B cell (primary cell): ENCODE measurements around the gene RNF148. TPM values are rescaled to one million over a fixed set of nuclear protein-coding genes. Genes with fewer than 3 reads are reported as not detected.

Source experiments
- ATAC-seq: fragments of 200-7000 bp; cut with Tn5 transposase; one replicate; pipeline ENCODE4 v1.10.0; 2021; ENCODE audit warnings: low read depth, mild to moderate bottlenecking, moderate number of reproducible peaks, moderate library complexity
- CTCF ChIA-PET: fragments of 350-600 bp; sonication (Branson Sonifier 250); formaldehyde crosslinking; loops from one replicate; lab custom pipeline; 2021; ENCODE audit warnings: antibody characterized with exemption, inconsistent platforms; lab: Charles Lee
- POLR2A ChIA-PET: fragments of 350-600 bp; sonication (Branson Sonifier 250); formaldehyde crosslinking; loops from one replicate; lab custom pipeline; 2021; ENCODE audit warnings: antibody characterized with exemption; lab: Charles Lee
- DNase-seq: peaks from one replicate; pipeline ENCODE4 v3.0.0; 2013
- H2AFZ ChIP-seq: 2 replicates; pipeline ENCODE4 v1.6.1; 2012; ENCODE audit warnings: mild to moderate bottlenecking, low read depth, low read length; ENCODE audit not compliant: insufficient read depth, poor library complexity, severe bottlenecking
- H3K27ac ChIP-seq, 2 donors: 1 replicate in 1 of 2; 2 replicates in 1 of 2; pipeline ENCODE4 v1.5.1; 2012 to 2013; ENCODE audit warnings: low read length in 2 of 2, mild to moderate bottlenecking in 2 of 2, moderate library complexity in 1 of 2
- H3K27me3 ChIP-seq, 4 experiments: fragments of 200-600 bp in 1 of 4; sonication (generic) in 1 of 4; replicated peaks in 1 of 4; 1 replicate in 2 of 4; 2 replicates in 2 of 4; pipeline versions ENCODE4 v1.6.1 to v1.7.0; 2013 to 2016; ENCODE audit warnings: low read length in 3 of 4, mild to moderate bottlenecking in 2 of 4, mixed read lengths in 1 of 4, moderate library complexity in 1 of 4; ENCODE audit not compliant: insufficient read depth in 4 of 4, control insufficient read depth in 3 of 4; ENCODE audit errors: control extremely low read depth in 1 of 4
- H3K36me3 ChIP-seq, 2 experiments: replicated peaks in 1 of 2; 1 replicate in 1 of 2; 2 replicates in 1 of 2; pipeline versions ENCODE4 v1.6.1 to v1.7.1; 2013; ENCODE audit warnings: low read length in 1 of 2; ENCODE audit not compliant: insufficient read depth in 2 of 2, control insufficient read depth in 1 of 2; ENCODE audit errors: control extremely low read depth in 1 of 2, extremely low read depth in 1 of 2
- H3K4me1 ChIP-seq, 2 donors: fragments of 200-600 bp in 1 of 2; sonication (generic) in 1 of 2; 1 replicate in 1 of 2; 2 replicates in 1 of 2; pipeline versions ENCODE4 v1.5.1 to v1.6.1; 2013 to 2017; ENCODE audit warnings: low read length in 2 of 2; ENCODE audit not compliant: control insufficient read depth in 2 of 2, insufficient read depth in 2 of 2
- H3K4me2 ChIP-seq: replicated peaks from 2 replicates; pipeline ENCODE3; 2012; ENCODE audit warnings: mild to moderate bottlenecking, low read depth, low read length; ENCODE audit not compliant: poor library complexity, severe bottlenecking
- H3K4me3 ChIP-seq, 5 experiments: fragments of 200-600 bp in 1 of 5; sonication (generic) in 1 of 5; 1 replicate in 3 of 5; 2 replicates in 2 of 5; pipeline versions ENCODE4 v1.5.1 to v1.7.0; 2011 to 2016; ENCODE audit warnings: low read length in 4 of 5, mild to moderate bottlenecking in 4 of 5, low read depth in 2 of 5, control low read depth in 1 of 5, moderate library complexity in 1 of 5; ENCODE audit not compliant: insufficient read depth in 1 of 5; ENCODE audit errors: control extremely low read depth in 1 of 5, extremely low read depth in 1 of 5
- H3K79me2 ChIP-seq: fragments of 200-600 bp; sonication (generic); one replicate; pipeline ENCODE4 v1.6.0; 2016; ENCODE audit warnings: low read length; ENCODE audit not compliant: control insufficient read depth, insufficient read depth
- H3K9ac ChIP-seq: fragments of 200-600 bp; sonication (generic); 2 replicates; pipeline ENCODE4 v1.6.1; 2017; ENCODE audit warnings: mild to moderate bottlenecking, low read length, moderate library complexity
- H3K9me3 ChIP-seq, 3 donors: one replicate each; pipeline versions ENCODE4 v1.6.1 to v1.7.1; 2013; ENCODE audit warnings: low read length in 2 of 3; ENCODE audit not compliant: control insufficient read depth in 2 of 3, insufficient read depth in 1 of 3; ENCODE audit errors: control extremely low read depth in 1 of 3
- H4K20me1 ChIP-seq: 2 replicates; pipeline ENCODE4 v1.6.0; 2012; ENCODE audit warnings: mild to moderate bottlenecking, low read length; ENCODE audit not compliant: insufficient read depth, control insufficient read depth, poor library complexity, severe bottlenecking
- H3K27ac Mint-ChIP-seq: one replicate; pipeline ENCODE4 v1.8.0; 2021; ENCODE audit warnings: mixed read lengths
- H3K27me3 Mint-ChIP-seq: one replicate; pipeline ENCODE4 v1.8.0; 2021; ENCODE audit warnings: mixed read lengths
- H3K4me1 Mint-ChIP-seq: one replicate; pipeline ENCODE4 v1.8.0; 2021; ENCODE audit warnings: mixed read lengths
- H3K4me3 Mint-ChIP-seq: one replicate; pipeline ENCODE4 v1.8.0; 2021; ENCODE audit warnings: mixed read lengths
- H3K9me3 Mint-ChIP-seq: one replicate; pipeline ENCODE4 v1.8.0; 2022; ENCODE audit warnings: mixed read lengths; ENCODE audit not compliant: insufficient read depth
- CTCF ChIP-seq: fragments of 200-600 bp; IDR thresholded peaks from one replicate; pipeline ENCODE4 v1.8.0; 2022; ENCODE audit warnings: antibody characterized with exemption, mild to moderate bottlenecking
- EZH2 ChIP-seq: IDR thresholded peaks from 2 replicates; pipeline ENCODE4 v1.6.1; 2012; ENCODE audit warnings: borderline replicate concordance, low read depth, mild to moderate bottlenecking, moderate library complexity, low read length; ENCODE audit not compliant: insufficient read depth, poor library complexity, severe bottlenecking
- WGBS: methylation state at CpG from one replicate; pipeline ENCODE4 v1.1.5; 2013; ENCODE audit warnings: missing lambda C conversion rate; ENCODE audit not compliant: insufficient coverage; 5-methylcytosine and 5-hydroxymethylcytosine counted together
- intact Hi-C: fragments of 100-400 bp; cut with micrococcal nuclease; formaldehyde crosslinking; loops from one replicate; pipeline ENCODE4 v1.10.0; 2022
- polyA plus RNA-seq: library from polyadenylated mRNA; depleted of rRNA; stranded (reverse); fragments of >200 nt; gene quantifications from 2 replicates; pipeline ENCODE4 v1.2.3, GENCODE V29; 2012
- total RNA-seq, 2 donors: library from RNA; stranded (reverse); fragments of 120-200 nt in 1 of 2; gene quantifications; 1 replicate in 1 of 2; 2 replicates in 1 of 2; pipeline versions ENCODE4 v1.2.3 to v1.2.4, GENCODE V29; 2013 to 2022

Gene RNF148
- total and polyA plus RNA-seq, 2 donors (not counting 1 experiment from before 2014, with no cell fraction given) = not detected

DNA sequence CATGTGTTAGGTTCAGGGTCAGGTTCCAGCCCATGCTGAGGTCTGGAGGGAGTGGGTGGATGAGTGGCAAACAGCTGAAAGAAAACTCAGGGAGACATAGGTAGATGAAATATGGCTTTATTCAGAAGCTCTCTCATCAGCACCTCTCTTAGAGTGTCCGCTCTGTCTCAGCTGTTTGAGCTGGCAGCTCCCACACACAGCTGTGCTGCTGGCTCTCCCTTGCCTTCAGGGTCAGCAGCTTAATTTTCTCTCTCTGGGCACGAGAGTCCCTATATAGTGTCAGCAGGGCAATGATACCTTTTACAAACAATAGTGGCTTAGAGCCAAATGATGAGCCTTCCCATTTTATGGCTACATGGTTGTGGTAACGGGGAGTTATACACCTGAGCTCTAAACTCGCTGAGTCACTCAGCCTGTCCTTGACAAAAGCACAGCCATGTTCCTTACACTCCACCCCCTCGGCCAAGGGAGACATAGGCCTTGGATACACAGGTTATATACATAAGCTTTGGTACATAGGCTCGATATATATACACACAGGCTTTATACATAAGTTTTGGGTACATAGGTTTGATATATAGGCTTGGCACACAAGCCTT, 14.2 kb downstream of the RNF148 start:
- ATAC-seq (no peak), DNase-seq (no peak)
- no peaks in the 10 kb centered on the region for H3K4me1 ChIP-seq
- H3K9ac ChIP-seq = no peak overlapping the region
- CTCF ChIA-PET = no interaction called here
- H3K4me2 ChIP-seq = no peak overlapping the region
- H4K20me1 ChIP-seq = no peaks in the 10 kb centered on the region
- intact Hi-C loops = no loop called here
- Mint-ChIP-seq H3K27me3 (no peaks in the 10 kb centered on the region), H3K4me3 (no peak overlapping the region), H3K9me3 (peaks cover 4% of the 10 kb centered on the region), H3K27ac (no peak overlapping the region), H3K4me1 (no peaks in the 10 kb centered on the region)
- H3K27ac ChIP-seq = no peak overlapping the region
- H3K79me2 ChIP-seq = no peaks in the 10 kb centered on the region
- 100% methylated on average over 1 of the region's 6 CpGs for WGBS
- peaks cover 0 to 20% (median 0%) of the 10 kb centered on the region in 3 donors for H3K9me3 ChIP-seq
- POLR2A ChIA-PET = no interaction called here
- TF ChIP-seq CTCF = no peak
- no peak for TF ChIP-seq EZH2
- H2AFZ ChIP-seq = no peak overlapping the region
- no peaks in the 10 kb centered on the region for H3K27me3 ChIP-seq
- no peak overlapping the region for H3K4me3 ChIP-seq
- no peaks in the 10 kb centered on the region for H3K36me3 ChIP-seq

GRCh38 chr7:122686360-122686878, 16.3 kb downstream of the RNF148 start:
- H3K27me3 ChIP-seq = no peaks in the 10 kb centered on the region
- H4K20me1 ChIP-seq = no peaks in the 10 kb centered on the region
- no peak for TF ChIP-seq EZH2
- no peak for TF ChIP-seq CTCF
- no peak overlapping the region for H3K27ac ChIP-seq
- peaks cover 0 to 11% (median 0%) of the 10 kb centered on the region in 3 donors for H3K9me3 ChIP-seq
- no peak overlapping the region for H3K9ac ChIP-seq
- ChIA-PET CTCF (no interaction called here), POLR2A (no interaction called here)
- H2AFZ ChIP-seq = no peak overlapping the region
- H3K4me1 Mint-ChIP-seq = no peaks in the 10 kb centered on the region
- no peak for ATAC-seq
- no peak overlapping the region for H3K4me3 Mint-ChIP-seq
- no peak overlapping the region for H3K27ac Mint-ChIP-seq
- H3K36me3 ChIP-seq = no peaks in the 10 kb centered on the region
- intact Hi-C loops = no loop called here
- WGBS = 63% methylated on average over 6 of the region's 10 CpGs
- DNase-seq = no peak
- no peak overlapping the region for H3K4me3 ChIP-seq
- H3K79me2 ChIP-seq = no peaks in the 10 kb centered on the region
- H3K4me2 ChIP-seq = no peak overlapping the region
- H3K4me1 ChIP-seq = no peaks in the 10 kb centered on the region
- no peaks in the 10 kb centered on the region for H3K27me3 Mint-ChIP-seq
- no peaks in the 10 kb centered on the region for H3K9me3 Mint-ChIP-seq
